Left ventricle myocardium inferior (tissue), 1 donor: Measurements from ENCODE around the gene PA2G4. TPM values are rescaled to one million over a fixed set of nuclear protein-coding genes. Genes with fewer than 3 reads are reported as not detected.
A peak's percentile ranks its signal among the peaks of the same experiment; 100 is the strongest.

ENCODE experiments used
- DNase-seq: peaks from one replicate; pipeline ENCODE4 v3.0.0-alpha.2; 2020
- H3K27ac ChIP-seq: fragments of 200-600 bp; replicated peaks from 2 replicates; pipeline ENCODE4 v1.8.0; 2021
- H3K27me3 ChIP-seq: fragments of 200-600 bp; 2 replicates; pipeline ENCODE4 v1.8.0; 2021; ENCODE audit warnings: low read depth
- H3K36me3 ChIP-seq: fragments of 200-600 bp; 2 replicates; pipeline ENCODE4 v1.8.0; 2021
- H3K4me1 ChIP-seq: fragments of 200-600 bp; 2 replicates; pipeline ENCODE4 v1.8.0; 2021
- H3K4me3 ChIP-seq: fragments of 200-600 bp; 2 replicates; pipeline ENCODE4 v1.8.0; 2021; ENCODE audit warnings: mild to moderate bottlenecking, moderate library complexity
- H3K9me3 ChIP-seq: fragments of 200-600 bp; replicated peaks from 2 replicates; pipeline ENCODE4 v1.8.0; 2021
- intact Hi-C: fragments of 100-400 bp; cut with micrococcal nuclease; formaldehyde crosslinking; loops from one replicate; pipeline ENCODE4 v1.11.0; 2022
- total RNA-seq: library from RNA; stranded (reverse); fragmentation: NEBNext Ultra II Directional; extraction: Animal tissue kit (Norgen Biotek cat#: 25700); gene quantifications from one replicate; pipeline ENCODE4 v1.2.1, GENCODE V29; 2021
- TF ChIP-seq, protein P1 (sequence below): fragments of 200-600 bp; IDR thresholded peaks from 2 replicates; pipeline ENCODE4 v1.8.0; 2021; ENCODE audit warnings: antibody characterized with exemption, mild to moderate bottlenecking, borderline replicate concordance
- donor health status: DM: no; HTN: yes; CAD: no; lungs with severe emphysema.

Gene PA2G4
- total RNA-seq, 1 donor from 2014 or later = 65.7 TPM

GRCh38 chr12:56127888-56128669 lies 23.7 kb downstream of the PA2G4 start, which contains the start of gene ESYT1:
Gene ESYT1 (plus strand): TSS chr12:56128267. CDS start chr12:56128320, 53 bp downstream.
- DNase-seq = peak; percentile 98
- Histone ChIP-seq H3K4me3 (peak within 1 kb of the TSS; percentile 89), H3K27ac (peak within 1 kb of the TSS; percentile 91), H3K9me3 (no peaks in the 10 kb centered on the region), H3K4me1 (peaks cover 63% of the 10 kb centered on the region), H3K36me3 (peaks cover 30% of the 10 kb centered on the region), H3K27me3 (no peaks in the 10 kb centered on the region)
- intact Hi-C loops = no loop called here
- TF ChIP-seq, protein P1, sequence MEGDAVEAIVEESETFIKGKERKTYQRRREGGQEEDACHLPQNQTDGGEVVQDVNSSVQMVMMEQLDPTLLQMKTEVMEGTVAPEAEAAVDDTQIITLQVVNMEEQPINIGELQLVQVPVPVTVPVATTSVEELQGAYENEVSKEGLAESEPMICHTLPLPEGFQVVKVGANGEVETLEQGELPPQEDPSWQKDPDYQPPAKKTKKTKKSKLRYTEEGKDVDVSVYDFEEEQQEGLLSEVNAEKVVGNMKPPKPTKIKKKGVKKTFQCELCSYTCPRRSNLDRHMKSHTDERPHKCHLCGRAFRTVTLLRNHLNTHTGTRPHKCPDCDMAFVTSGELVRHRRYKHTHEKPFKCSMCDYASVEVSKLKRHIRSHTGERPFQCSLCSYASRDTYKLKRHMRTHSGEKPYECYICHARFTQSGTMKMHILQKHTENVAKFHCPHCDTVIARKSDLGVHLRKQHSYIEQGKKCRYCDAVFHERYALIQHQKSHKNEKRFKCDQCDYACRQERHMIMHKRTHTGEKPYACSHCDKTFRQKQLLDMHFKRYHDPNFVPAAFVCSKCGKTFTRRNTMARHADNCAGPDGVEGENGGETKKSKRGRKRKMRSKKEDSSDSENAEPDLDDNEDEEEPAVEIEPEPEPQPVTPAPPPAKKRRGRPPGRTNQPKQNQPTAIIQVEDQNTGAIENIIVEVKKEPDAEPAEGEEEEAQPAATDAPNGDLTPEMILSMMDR = no peak

DNA sequence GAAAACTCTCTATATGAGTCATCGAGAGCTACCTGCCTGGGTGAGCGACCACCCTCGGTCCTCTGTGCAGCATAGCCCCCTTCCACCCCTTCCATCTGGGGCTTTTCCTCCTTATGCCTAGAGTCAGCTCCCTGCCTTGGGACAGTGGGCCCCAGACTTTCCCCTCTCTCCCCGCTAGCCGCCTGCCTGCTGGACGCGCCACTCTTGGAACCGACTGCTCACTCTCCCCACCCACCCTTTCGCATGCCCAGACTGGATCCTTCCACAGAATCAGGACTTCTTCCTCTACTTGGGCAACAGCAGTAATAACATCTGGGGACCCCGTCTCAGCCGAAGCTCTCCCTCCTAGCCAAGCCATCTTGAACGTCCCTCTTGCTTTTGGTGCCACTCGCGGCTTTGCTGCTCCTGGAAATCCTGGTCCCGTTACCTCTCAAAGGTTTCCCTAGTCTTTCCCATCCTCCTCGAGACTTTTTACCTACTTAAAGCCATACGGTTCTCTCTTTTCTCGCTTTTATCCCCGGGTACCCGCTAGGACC lies 24.4 kb downstream of the PA2G4 start:
- Histone ChIP-seq H3K4me3 (peak overlapping the region; percentile 89), H3K36me3 (peaks cover 36% of the 10 kb centered on the region), H3K27ac (peak overlapping the region; percentile 91), H3K4me1 (peaks cover 57% of the 10 kb centered on the region), H3K27me3 (no peaks in the 10 kb centered on the region), H3K9me3 (no peaks in the 10 kb centered on the region)
- TF ChIP-seq, protein P1 = no peak
- intact Hi-C loops = no loop called here
- DNase-seq = no peak

- intact Hi-C loops = no loop called here
- H3K9me3 ChIP-seq = no peaks in the 10 kb centered on the region
- H3K27ac ChIP-seq = peak overlapping the region; percentile 91
- peak overlapping the region; percentile 89 for H3K4me3 ChIP-seq
- DNase-seq = peak; percentile 65
- H3K4me1 ChIP-seq = peaks cover 53% of the 10 kb centered on the region
- no peaks in the 10 kb centered on the region for H3K27me3 ChIP-seq
- H3K36me3 ChIP-seq = peaks cover 43% of the 10 kb centered on the region
- TF ChIP-seq, protein P1 = no peak
Measured at GRCh38 chr12:56129206-56129941, 25.0 kb downstream of the PA2G4 start.

DNA sequence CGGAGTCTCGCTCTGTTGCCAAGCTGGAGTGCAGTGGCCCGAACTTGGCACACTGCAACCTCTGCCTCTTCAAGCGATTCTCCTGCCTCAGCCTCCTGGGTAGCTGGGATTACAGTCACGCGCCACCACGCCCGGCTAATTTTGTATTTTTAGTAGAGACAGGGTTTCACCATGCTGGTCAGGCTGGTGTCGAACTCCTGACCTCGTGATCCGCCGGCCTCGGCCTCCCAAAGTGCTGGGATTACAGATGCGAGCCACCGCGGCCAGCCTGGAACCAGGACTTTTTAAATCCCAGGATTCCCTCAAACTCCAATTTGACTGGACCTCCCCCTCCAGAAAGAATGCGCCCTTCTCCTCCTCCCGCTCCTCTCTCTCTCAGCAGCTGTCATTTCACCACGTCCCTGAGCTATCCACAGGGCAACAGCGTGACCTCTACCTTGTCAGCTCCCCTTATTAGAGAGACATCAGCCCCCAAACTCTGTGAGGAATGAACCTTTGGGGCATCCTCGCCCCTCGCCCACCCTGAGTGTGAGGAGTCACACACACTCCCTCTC lies 25.7 kb downstream of the PA2G4 start:
- Histone ChIP-seq H3K9me3 (no peaks in the 10 kb centered on the region), H3K4me3 (peak overlapping the region; percentile 89), H3K4me1 (peaks cover 47% of the 10 kb centered on the region), H3K36me3 (peaks cover 49% of the 10 kb centered on the region), H3K27ac (peak overlapping the region; percentile 91), H3K27me3 (no peaks in the 10 kb centered on the region)
- TF ChIP-seq, protein P1 = no peak
- no peak for DNase-seq
- intact Hi-C loops = no loop called here

- H3K4me3 ChIP-seq = no peak overlapping the region
- H3K4me1 ChIP-seq = peaks cover 38% of the 10 kb centered on the region
- peaks cover 58% of the 10 kb centered on the region for H3K36me3 ChIP-seq
- TF ChIP-seq, protein P1 = no peak
- intact Hi-C loops = no loop called here
- no peaks in the 10 kb centered on the region for H3K27me3 ChIP-seq
- no peaks in the 10 kb centered on the region for H3K9me3 ChIP-seq
- H3K27ac ChIP-seq = no peak overlapping the region
- DNase-seq = no peak
Measured at GRCh38 chr12:56130876-56131275, 26.5 kb downstream of the PA2G4 start.
